OCI-LY1 (cell line): ENCODE results near the gene FAM53B.

Experiments
- H2AFZ ChIP-seq: fragments of 200-600 bp; sonication (generic), shearing (Covaris generic); 2 replicates; pipeline ENCODE4 v1.6.0; 2014; ENCODE audit warnings: antibody characterized with exemption, mild to moderate bottlenecking, low read length
- H3F3A ChIP-seq: fragments of 200-600 bp; sonication (generic), shearing (Covaris generic); 2 replicates; pipeline ENCODE4 v1.6.0; 2014; ENCODE audit warnings: mild to moderate bottlenecking, antibody characterized with exemption, low read length, moderate library complexity; ENCODE audit not compliant: insufficient read depth
- H3K27ac ChIP-seq: fragments of 200-600 bp; sonication (generic); 2 replicates; pipeline ENCODE4 v1.5.1; 2014; ENCODE audit warnings: low read length, mixed run types, mild to moderate bottlenecking, low read depth; ENCODE audit not compliant: poor library complexity, severe bottlenecking
- H3K27me3 ChIP-seq: fragments of 200-600 bp; sonication (generic); 2 replicates; pipeline ENCODE4 v1.6.0; 2014; ENCODE audit warnings: antibody characterized with exemption, mild to moderate bottlenecking, low read length, moderate library complexity; ENCODE audit not compliant: insufficient read depth
- H3K36me3 ChIP-seq: fragments of 200-600 bp; sonication (generic); 2 replicates; pipeline ENCODE4 v1.6.1; 2014; ENCODE audit warnings: mild to moderate bottlenecking, antibody characterized with exemption, low read length, moderate library complexity, mixed read lengths; ENCODE audit not compliant: insufficient read depth
- H3K4me1 ChIP-seq: fragments of 200-600 bp; sonication (generic); 2 replicates; pipeline ENCODE4 v1.5.1; 2014; ENCODE audit warnings: mild to moderate bottlenecking, low read length, moderate library complexity; ENCODE audit not compliant: insufficient read depth, severe bottlenecking
- H3K4me2 ChIP-seq: fragments of 200-600 bp; sonication (generic), shearing (Covaris generic); 2 replicates; pipeline ENCODE4 v1.6.1; 2014; ENCODE audit warnings: low read length
- H3K4me3 ChIP-seq: fragments of 200-600 bp; sonication (generic); 2 replicates; pipeline ENCODE4 v1.5.1; 2014; ENCODE audit warnings: low read length, low read depth, mild to moderate bottlenecking, mixed read lengths; ENCODE audit not compliant: poor library complexity, severe bottlenecking
- H3K79me2 ChIP-seq: fragments of 200-600 bp; shearing (Covaris generic); 2 replicates; pipeline ENCODE4 v1.6.1; 2016; ENCODE audit warnings: mixed run types, low read length, mixed read lengths; ENCODE audit not compliant: insufficient read depth
- H3K9ac ChIP-seq: fragments of 200-600 bp; sonication (generic), shearing (Covaris generic); 2 replicates; pipeline ENCODE4 v1.6.1; 2014; ENCODE audit warnings: mild to moderate bottlenecking, low read length, mixed read lengths
- H3K9me2 ChIP-seq: fragments of 200-600 bp; sonication (generic), shearing (Covaris generic); 2 replicates; pipeline ENCODE4 v1.6.1; 2014; ENCODE audit warnings: low read depth, mild to moderate bottlenecking, low read length, mixed read lengths
- H3K9me3 ChIP-seq: fragments of 200-600 bp; shearing (Covaris generic); 2 replicates; pipeline ENCODE4 v1.6.1; 2014; ENCODE audit warnings: low read length, mixed read lengths
- H4K20me1 ChIP-seq: fragments of 200-600 bp; sonication (generic), shearing (Covaris generic); 2 replicates; pipeline ENCODE4 v1.6.0; 2016; ENCODE audit warnings: mild to moderate bottlenecking, low read length; ENCODE audit not compliant: insufficient read depth
- CTCF ChIP-seq: fragments of 200-600 bp; sonication (generic), shearing (Covaris generic); IDR thresholded peaks from 2 replicates; pipeline ENCODE4 v1.5.1; 2017; ENCODE audit warnings: mild to moderate bottlenecking, antibody characterized with exemption, low read length, moderate library complexity, mixed read lengths
- EZH2 ChIP-seq: fragments of 200-600 bp; sonication (generic), shearing (Covaris generic); IDR thresholded peaks from 2 replicates; pipeline ENCODE4 v1.8.0; 2017; ENCODE audit warnings: borderline replicate concordance, mixed run types, mild to moderate bottlenecking, antibody characterized with exemption, low read length, moderate library complexity, mixed read lengths

Gene FAM53B

GRCh38 chr10:124639206-124639605 lies 105.0 kb downstream of the FAM53B start:
- H3K79me2 ChIP-seq: peaks cover 9% of the 10 kb centered on the region; the same call in 1 of the 2 replicates

GRCh38 chr10:124637746-124638145 lies 106.4 kb downstream of the FAM53B start:
- Histone ChIP-seq H3K9ac (no peak overlapping the region), H3K36me3 (peaks cover 25% of the 10 kb centered on the region), H3F3A (no peaks in the 10 kb centered on the region), H3K9me3 (no peaks in the 10 kb centered on the region), H3K79me2 (peaks cover 13% of the 10 kb centered on the region), H3K9me2 (no peaks in the 10 kb centered on the region), H4K20me1 (no peaks in the 10 kb centered on the region), H3K27ac (no peak overlapping the region), H3K27me3 (no peaks in the 10 kb centered on the region), H3K4me2 (no peak overlapping the region), H3K4me1 (peaks cover 41% of the 10 kb centered on the region), H3K4me3 (no peak overlapping the region), H2AFZ (no peak overlapping the region)
- TF ChIP-seq EZH2 (no peak), CTCF (no peak)

More at GRCh38 chr10:124639206-124639605, 105.0 kb downstream of the FAM53B start:
- Histone ChIP-seq H3K27me3 (no peaks in the 10 kb centered on the region), H4K20me1 (no peaks in the 10 kb centered on the region), H3K27ac (no peak overlapping the region), H3K9me3 (no peaks in the 10 kb centered on the region), H3K9me2 (no peaks in the 10 kb centered on the region), H3F3A (no peaks in the 10 kb centered on the region), H3K9ac (no peak overlapping the region), H3K4me2 (no peak overlapping the region), H3K4me1 (peaks cover 53% of the 10 kb centered on the region), H3K36me3 (peaks cover 30% of the 10 kb centered on the region), H3K4me3 (no peak overlapping the region), H2AFZ (no peak overlapping the region)
- no peak for TF ChIP-seq EZH2
- TF ChIP-seq CTCF: no peak

- Histone ChIP-seq H3K9me3 (no peaks in the 10 kb centered on the region), H3K4me1 (peaks cover 41% of the 10 kb centered on the region), H2AFZ (no peak overlapping the region), H3K36me3 (peaks cover 19% of the 10 kb centered on the region), H3K9ac (no peak overlapping the region), H3K27me3 (no peaks in the 10 kb centered on the region), H3K4me3 (no peak overlapping the region), H4K20me1 (no peaks in the 10 kb centered on the region), H3K4me2 (no peak overlapping the region; the same call in 1 of the 2 replicates), H3F3A (no peaks in the 10 kb centered on the region), H3K9me2 (no peaks in the 10 kb centered on the region), H3K79me2 (peaks cover 13% of the 10 kb centered on the region), H3K27ac (peak overlapping the region; percentile 53)
- TF ChIP-seq CTCF (no peak), EZH2 (no peak)
Measured at GRCh38 chr10:124637091-124637700, 107.0 kb downstream of the FAM53B start.
